Right lobe of liver (tissue), 4 donors: ENCODE results near the gene KCNQ2.

Source experiments
- POLR2A ChIP-seq: fragments of 450-650 bp; IDR thresholded peaks from one replicate; pipeline ENCODE4 v1.6.1; 2017; ENCODE audit warnings: antibody characterized with exemption, mild to moderate bottlenecking
- TF ChIP-seq, protein P1 (sequence below), 4 donors: fragments of 200-600 bp in 3 of 4; fragments of 450-650 bp in 1 of 4; IDR thresholded peaks; one replicate each; pipeline versions ENCODE4 v1.5.1 to v1.8.0; 2016 to 2022; ENCODE audit warnings: antibody characterized with exemption in 4 of 4, mild to moderate bottlenecking in 2 of 4
- donor health status: DM: no; HTN: no; CAD: no.
- donor health status: DM: no; HTN: no; CAD: no.
- donor health status: DM: no; HTN: yes; CAD: no.

DNA sequence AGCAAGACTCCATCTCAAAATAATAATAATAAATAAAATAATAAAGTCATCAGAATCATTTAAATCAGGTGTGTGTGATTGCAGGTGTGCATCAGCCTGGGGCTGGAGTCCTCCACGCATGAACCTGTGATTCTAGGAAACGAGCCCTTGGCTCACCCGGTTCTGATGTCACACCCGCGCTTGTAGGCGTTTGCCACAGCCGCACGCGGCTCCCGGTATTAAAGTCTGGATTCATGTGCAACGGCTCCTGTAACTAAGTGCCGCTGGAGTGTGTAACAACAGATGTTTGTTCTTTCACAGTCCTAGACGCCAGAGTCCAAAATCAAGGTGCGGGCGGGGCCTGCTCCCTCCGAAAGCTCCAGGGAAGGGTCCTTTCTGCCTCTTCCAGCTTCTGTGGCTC, 45.2 kb downstream of the KCNQ2 start:
- TF ChIP-seq POLR2A = no peak
- TF ChIP-seq, protein P1, sequence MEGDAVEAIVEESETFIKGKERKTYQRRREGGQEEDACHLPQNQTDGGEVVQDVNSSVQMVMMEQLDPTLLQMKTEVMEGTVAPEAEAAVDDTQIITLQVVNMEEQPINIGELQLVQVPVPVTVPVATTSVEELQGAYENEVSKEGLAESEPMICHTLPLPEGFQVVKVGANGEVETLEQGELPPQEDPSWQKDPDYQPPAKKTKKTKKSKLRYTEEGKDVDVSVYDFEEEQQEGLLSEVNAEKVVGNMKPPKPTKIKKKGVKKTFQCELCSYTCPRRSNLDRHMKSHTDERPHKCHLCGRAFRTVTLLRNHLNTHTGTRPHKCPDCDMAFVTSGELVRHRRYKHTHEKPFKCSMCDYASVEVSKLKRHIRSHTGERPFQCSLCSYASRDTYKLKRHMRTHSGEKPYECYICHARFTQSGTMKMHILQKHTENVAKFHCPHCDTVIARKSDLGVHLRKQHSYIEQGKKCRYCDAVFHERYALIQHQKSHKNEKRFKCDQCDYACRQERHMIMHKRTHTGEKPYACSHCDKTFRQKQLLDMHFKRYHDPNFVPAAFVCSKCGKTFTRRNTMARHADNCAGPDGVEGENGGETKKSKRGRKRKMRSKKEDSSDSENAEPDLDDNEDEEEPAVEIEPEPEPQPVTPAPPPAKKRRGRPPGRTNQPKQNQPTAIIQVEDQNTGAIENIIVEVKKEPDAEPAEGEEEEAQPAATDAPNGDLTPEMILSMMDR (IDR thresholded peaks at IDR 0.05) = no peak
